GM19239 (cell line): ENCODE data around the gene CYP3A4.
"Not testable (repeated sequence)": the region's sequence is repeated elsewhere in the genome, so short reads cannot be mapped to it uniquely, and the experiment has no call there.

Source experiments
- DNase-seq: peaks from one replicate; pipeline ENCODE4 v3.0.0; 2011; ENCODE audit warnings: low spot score; ENCODE audit not compliant: insufficient read length
- FAIRE-seq: peaks from 2 replicates; lab custom pipeline; 2011; peaks lifted over from hg19 to GRCh38; lab: Jason Lieb, UNC

CYP3A4 gene

DNA sequence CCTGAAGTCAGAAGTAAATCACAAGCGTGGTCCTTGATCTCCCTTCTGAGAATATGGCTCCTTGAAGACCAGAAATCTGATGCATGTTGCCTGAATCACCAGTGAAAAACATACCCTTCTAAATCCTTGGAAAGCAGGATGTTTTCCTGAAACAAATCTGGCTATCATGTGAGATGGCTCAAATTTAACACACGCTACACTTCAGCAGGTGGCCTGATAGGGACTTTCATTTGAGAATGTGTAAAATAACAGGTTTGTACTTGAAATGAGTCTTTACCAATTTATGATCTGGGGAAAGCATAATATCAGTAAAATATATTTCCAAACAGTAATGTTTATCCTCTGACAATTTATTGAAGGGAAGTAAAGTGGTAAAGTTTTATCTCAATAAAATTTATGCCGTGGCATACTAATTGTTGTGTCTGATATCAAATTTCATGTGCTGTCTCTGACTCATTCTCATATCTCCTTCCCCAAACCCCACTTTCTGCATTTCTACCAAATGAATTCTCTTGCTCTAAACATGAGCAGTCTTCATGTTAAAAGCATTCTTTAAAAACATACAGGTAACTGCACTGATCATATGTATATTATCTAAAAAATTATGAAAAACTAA is 17.4 kb downstream of the CYP3A4 start:
- no peak for DNase-seq
- no peak for FAIRE-seq

DNA sequence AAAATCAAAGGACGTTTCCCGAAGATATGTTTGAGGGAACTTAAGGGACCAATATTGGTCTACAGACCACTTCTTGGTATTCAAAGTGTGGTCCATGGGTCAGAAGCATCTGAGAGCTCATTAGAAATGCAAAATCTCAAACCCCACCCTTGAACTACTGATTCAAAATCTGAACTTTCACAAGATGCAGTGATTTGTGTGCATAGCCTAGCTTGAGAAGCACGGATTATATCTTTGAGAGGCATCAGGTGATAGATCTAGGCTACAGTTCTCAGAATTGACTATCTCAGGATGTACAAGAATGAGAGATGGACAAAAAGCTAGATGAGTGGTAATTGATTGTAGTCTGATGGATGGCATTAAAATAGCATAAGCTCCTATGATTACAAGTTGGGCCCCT is 19.5 kb downstream of the CYP3A4 start:
- DNase-seq (no peak), FAIRE-seq (no peak)

DNA sequence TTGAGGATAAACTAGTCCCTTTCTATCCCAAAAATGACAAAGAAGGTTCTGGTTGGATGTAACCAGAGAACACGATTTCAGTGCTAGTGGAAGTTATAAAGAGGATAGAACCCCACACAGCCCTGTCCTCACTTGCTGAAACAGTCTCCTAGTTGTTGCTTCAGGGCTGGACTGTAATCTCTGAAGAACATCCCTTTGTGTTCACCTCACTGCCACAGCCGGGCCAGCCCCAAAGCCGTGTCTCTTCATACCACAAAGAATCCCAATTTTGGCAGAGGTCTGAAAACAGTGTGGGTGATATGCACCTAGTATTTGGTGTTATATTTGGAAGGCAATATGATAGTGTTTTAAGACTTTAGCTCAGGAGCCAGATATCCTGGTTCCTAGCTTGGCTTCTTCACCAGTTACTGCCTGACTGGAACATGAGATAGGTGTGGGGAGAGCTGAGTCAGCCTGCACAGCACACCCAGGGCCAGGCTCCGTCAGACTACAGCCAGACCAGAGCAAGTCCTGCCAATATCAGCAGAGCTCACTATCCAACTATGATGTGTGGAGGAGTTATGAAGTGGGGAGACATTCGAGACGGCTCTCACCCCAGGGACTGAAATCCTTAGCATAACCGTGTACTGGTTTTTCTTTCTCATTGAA is 21.2 kb downstream of the CYP3A4 start:
- FAIRE-seq: no peak
- no peak for DNase-seq

DNA sequence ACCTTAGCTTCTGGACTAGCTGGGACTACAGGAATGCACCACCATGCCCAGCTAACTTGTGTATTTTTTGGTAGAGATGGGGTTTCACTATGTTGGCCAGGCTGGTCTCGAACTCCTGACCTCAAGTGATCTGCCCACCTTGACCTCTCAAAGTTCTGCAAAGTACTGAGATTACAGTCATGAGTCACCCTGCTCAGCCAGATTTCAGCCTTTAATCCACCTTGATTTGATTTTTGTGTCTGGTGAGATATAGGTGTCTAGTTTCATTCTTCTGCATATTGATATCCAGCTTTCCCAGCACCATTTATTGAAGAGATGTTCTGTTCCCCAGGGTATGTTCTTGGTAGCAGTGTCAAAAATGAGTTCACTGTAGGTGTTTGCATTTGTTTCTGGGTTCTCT is 28.9 kb downstream of the CYP3A4 start:
- no peak for FAIRE-seq
- no peak for DNase-seq

DNA sequence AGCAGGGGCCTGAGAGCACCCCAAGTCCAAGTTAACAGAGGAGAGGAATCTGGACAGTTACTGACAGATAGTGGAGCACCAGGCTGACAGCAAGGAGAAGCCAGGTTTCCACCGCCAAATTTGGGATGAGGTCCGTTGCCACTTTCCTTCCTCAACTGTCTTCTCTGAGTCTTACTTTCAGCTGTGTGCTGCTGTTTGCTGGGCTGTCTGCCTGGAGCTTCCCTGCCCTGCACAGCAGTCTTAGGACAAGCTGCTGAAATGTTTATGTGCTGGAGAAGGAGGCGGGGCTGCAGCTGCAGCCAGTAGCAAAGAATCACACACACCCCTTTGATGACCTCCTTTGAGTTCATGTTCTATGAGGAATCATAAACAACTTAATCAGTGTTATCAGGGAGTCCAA is 31.6 kb downstream of the CYP3A4 start:
- FAIRE-seq (no peak), DNase-seq (no peak)

DNA sequence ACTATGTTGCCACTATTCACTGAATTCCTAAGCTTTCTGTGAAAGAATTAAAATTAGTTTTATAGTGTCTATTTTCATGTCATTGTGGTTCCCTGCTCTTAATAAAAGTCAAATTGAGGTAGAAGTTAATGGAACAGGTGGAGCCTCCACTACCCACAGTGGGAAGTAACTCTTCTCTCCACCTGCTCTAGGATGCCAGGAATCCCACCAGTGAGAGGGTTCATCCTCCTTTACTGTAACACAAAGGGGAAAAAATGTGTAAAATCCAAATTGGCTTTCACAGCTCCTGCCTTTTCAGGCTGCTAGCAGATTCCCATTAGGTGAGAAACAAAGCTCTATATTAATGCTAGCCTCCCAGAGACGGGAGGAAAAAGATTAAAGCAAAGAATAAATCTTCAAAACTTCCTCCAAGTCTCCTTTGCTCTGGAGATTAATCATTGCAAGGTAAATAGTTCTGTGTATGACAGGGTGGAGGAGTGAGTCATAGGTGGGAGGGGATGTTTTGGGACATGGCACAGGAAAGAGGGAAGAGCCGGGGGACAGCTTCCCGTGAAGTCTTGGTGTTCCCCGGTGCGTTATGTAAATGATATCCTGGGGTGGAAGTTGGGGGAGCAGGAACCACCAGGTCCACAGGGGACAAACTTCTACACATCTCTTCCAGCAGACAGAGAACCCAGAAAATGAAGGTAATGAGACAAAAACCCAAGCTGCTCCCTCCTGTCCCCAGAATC is 32.5 kb downstream of the CYP3A4 start:
- not testable (repeated sequence) for DNase-seq, FAIRE-seq

DNA sequence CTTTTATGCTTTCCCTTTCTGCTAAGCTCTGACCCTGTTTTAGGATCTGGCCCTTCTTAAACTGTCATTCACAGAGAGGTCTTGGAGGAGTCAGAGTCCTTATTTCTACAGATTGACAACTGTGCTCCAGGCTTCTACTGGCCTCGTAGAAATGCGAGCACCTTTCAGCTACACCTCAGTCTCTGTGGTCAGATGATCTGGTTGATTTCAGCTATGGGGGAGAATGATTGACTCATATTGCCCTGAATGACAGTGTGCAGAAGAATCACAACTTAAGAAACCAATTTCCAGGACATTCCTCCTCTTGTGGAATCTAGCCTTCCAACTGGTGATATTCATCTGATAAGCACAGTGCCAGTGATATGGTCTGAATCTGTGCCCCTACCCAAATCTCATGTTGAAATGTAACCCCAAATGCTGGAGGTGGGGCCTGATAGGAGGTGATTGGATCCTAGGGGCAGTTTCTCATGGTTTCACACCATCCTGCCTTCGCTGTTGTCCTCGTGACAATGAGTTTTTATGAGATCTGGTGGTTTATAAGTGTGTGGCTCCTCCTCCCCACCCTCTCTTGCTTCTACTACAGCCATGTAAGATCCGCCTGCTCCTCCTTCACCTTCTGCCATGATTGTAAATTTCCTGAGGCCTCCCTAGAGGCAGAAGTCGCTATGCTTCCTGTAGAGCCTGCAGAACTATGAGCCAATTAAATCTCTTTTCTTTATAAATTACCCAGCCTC is 35.0 kb downstream of the CYP3A4 start:
- FAIRE-seq: no peak

DNA sequence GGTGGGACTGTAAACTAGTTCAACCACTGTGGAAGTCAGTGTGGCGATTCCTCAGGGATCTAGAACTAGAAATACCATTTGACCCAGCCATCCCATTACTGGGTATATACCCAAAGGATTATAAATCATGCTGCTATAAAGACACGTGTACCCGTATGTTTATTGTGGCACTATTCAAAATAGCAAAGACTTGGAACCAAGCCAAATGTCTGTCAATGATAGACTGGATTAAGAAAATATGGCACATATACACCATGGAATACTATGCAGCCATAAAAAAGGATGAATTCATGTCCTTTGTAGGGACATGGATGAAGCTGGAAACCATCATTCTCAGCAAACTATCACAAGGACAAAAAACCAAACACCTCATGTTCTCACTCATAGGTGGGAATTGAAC is 37.1 kb downstream of the CYP3A4 start:
- DNase-seq, FAIRE-seq: not testable (repeated sequence)

More for the DNA sequence above, 35.0 kb downstream of the CYP3A4 start:
- no peak for DNase-seq

DNA sequence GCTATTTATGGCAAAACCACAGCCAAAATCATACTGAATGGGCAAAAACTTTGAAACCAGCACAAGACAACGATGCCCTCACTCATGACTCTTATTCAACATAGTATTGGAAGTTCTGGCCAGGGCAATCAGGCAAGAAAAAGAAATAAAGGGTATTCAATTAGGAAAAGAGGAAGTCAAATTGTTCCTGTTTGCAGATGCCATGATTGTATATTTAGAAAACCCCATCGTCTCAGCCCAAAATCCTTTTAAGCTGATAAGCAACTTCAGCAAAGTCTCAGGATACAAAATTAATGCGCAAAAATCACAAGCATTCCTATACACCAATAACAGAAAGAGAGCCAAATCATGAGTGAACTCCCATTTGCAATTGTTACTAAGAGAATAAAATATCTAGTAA is 38.6 kb downstream of the CYP3A4 start:
- not testable (repeated sequence) for FAIRE-seq

DNA sequence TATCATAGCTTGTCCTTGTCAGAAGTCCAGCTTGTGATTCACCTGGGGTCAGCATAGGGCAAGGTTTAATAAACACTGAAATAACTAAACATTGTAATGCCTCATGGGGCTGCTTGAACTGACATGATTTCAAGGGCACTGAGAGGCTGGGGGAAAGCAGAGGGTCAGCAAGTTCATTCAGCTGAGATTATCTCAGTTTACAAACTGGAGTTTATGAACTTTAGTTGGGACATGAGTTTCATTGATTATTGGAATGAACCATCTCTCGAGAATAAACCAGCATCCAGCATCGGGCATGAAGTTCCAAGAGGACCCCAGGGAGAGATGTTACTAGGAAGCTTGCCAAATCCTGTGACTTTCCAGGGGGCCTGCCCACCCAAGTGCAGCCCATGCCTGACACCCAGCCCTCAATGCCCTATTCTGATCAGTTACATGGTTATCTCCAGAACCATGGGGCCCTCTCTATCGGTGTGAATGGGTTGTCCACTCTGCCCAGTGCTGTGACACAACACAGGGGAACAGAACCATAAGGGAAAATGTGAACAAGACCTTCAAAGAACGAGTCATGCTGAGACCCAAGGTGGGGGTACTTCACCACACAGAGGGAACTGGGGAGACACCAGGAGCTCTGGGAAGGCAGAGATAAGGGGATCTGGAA is 41.1 kb downstream of the CYP3A4 start:
- DNase-seq: no peak
- FAIRE-seq: no peak

More for the DNA sequence above, 38.6 kb downstream of the CYP3A4 start:
- not testable (repeated sequence) for DNase-seq

DNA sequence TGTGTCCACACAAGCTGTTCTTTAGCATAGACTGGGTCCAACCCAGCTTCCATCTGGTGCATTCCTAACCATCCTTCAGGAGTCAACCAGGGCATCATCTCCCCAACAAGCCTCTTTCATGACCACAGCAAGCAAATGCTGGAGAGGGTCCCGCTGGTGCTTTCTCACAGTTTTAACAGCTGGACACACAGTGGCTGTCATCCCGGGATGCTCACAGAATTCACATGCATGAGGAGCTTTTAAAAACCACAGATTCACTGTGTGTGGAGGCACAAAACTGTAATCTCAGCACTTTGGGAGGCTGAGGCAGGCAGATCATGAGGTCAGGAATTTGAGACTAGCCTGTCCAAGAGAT is 42.6 kb downstream of the CYP3A4 start:
- FAIRE-seq (no peak), DNase-seq (no peak)

DNA sequence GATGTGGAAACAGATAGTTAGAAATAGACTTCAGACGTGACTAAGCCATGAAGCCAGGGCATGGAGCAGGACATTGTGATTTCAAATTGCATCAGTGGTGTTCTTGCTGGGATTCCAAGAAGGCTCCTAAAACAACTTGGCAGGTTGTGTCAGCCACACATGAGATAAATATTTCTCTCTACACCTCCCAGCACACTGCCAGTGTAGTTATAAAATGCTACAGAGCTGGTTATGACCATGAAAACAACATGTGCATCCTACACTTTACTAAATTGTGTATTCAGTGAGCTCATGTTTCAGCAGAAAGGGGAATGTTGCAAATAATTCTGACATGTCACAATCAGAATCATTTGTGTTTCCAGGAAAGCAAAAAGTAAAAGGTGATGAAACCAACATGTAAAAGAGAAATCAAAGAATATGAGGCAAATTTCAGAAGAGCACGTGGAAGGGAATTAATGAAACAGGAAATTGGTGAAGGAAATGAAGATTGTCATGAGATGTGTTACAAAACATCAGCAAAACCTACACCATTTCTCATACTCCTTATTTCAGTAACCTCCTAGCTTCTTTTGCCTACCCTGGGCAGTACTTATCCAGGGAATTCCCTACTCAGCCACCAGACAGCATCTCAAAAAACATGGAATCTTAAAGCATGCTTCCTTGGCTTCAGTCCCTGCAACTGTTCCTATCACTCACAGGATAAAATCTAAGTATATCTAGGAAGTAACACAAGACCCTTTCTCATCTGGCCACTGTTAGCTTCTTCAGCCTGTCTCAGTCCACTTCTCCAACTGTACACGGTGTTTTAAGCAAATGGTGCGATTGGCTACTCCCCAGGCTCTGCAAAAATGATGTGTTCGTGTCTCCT is 43.2 kb downstream of the CYP3A4 start:
- DNase-seq (no peak), FAIRE-seq (no peak)

DNA sequence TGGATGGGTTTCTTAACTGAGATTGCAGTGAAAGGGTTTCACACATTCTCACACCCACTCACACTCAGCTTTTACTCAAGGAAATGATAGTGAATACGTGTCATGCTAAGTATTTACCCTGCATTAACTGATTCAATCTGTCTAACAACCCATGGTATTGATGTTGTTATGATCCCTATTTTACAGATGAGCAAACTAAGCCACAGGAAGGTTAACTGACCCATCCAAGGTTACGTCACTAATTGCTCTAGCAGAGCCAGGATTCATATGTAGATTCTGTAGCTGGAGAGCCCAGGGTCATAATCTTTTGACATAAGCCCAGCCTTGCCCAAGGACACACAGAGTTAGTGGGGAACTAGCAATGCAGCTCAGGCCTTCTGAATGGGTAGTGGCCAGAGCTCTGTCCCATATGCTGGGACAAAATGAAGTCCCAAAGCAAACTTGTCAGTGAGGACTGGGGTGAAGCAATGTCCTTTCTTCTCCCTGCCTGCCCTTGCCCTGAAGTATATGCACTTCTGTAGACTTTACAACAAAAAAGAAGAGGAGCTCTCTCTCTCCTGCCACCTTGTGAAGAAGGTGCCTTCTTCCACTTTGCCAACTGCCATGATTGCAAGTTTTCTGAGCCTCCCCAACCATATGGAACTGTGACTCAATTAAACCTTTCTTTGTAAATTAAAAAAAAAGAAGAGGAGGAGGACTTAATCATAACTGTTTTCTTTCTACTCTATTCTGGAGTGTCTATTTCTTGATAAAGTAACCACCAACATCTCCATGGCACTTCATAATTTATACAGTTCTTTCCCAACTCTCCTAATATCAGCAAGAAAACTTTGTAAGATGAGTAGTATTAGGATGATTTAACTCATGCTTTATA is 44.0 kb downstream of the CYP3A4 start:
- DNase-seq (no peak), FAIRE-seq (no peak)

DNA sequence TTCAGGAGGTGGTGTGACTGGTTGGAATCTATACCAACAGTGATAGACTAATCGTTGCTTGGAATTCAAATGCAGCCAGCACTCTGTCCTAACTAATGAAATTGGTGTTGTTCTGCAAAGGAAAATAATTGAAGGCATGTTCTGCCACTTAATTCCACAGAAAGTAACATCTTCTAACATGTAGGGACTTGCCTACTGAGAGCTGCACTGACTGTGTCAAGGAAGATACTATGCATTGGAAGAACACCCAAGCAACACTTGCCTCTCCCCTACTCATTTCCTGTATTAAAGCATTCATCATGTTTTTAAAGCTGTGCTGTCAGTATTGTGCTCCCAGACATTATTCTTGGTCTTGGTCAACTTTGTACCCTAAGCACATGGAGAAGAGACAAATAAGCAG is 46.3 kb downstream of the CYP3A4 start:
- FAIRE-seq (no peak), DNase-seq (no peak)

DNA sequence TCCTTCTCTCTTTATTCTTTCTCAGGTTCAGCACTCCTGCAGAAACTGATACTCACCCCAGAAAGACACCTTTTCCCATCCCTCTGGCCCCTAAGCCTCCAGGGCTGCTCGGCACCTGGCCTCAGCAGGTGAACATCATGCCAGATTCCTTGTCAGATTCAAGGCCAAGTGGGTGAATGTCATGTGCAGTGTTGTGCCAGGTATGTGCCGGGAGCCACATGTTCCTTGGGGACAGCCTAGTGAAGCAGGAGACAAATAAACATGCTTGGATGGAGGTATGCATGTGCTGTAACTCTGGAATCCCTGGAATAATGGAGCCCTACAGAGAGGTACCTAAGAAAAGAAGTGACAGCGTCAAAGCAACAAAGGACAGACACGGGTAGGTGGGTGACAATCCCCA is 47.3 kb downstream of the CYP3A4 start:
- DNase-seq, FAIRE-seq: not testable (repeated sequence)

DNA sequence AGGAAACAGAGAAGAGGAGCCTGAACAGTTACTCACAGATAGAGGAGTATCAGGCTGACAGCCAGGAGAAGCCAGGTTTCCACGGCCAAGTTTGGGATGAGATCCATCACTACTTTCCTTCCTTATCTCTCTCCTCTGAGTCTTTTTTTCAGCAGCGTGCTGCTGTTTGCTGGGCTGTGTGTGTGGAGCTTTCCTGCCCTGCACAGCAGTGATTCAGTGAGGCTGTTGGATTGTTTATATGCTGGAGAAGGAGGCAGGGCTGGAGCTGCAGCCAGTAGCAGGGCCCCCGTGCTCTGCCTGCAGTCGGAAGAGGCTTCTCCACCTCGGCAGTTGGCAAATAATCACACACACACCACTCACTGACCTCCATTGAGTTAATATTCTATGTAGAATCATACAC is 49.0 kb downstream of the CYP3A4 start, which contains the start of gene CYP3A7:
CYP3A7 (minus strand) TSS at position 210 of the 400 bp plus-strand sequence; CDS start at position 107, 103 bp downstream.
- no peak for FAIRE-seq
- no peak for DNase-seq

DNA sequence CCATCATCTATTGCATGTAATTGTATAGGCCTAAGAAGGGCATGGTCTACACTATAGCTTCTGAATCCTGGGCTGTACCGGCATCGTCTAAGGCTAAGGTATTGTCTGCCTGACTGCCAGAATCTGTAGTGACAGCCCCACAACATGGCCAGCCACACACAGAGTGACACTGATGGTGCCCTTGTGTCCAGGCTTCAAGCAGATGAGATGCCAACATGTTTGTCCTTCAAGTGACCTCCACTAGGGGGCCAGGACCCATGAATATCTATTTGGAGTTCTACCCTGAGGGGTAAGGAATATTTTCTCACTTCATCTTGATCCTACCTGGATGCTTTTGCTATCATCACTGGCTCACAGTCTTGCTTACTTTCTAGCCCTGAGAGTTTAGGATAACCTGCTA is 50.5 kb downstream of the CYP3A4 start:
- DNase-seq (peak; percentile 9), FAIRE-seq (peak; percentile 48)

DNA sequence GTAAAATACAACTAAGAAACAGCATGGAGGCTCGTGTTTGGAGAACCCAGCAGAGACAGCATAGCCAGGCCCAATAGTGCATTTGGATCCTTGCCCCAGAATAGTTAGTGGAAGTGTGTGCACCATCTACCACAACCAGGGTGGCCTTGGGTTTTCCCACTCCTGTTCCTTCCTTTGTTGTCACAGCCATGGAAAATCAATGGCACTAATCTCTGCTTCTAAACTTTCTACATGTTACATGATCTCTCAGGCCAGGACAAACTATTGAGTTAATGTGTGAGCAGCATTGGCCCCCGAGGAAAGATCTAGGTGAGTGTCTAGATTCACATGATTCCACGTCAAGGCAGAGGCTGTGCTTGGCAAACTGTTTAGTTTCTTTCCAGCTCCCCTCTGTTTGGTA is 51.0 kb downstream of the CYP3A4 start:
- DNase-seq: no peak
- no peak for FAIRE-seq
